Hepatocyte (in vitro differentiated cells): ENCODE results near the gene ADAM10. TPM values are rescaled to one million over a fixed set of nuclear protein-coding genes. Genes with fewer than 3 reads are reported as not detected.

Experiments
- DNase-seq: peaks from one replicate; pipeline ENCODE4 v3.0.0-alpha.2; 2016; ENCODE audit warnings: low spot score
- H2AFZ ChIP-seq: fragments of 200-600 bp; sonication (generic); 2 replicates; pipeline ENCODE4 v1.6.0; 2016; ENCODE audit warnings: antibody characterized with exemption, mild to moderate bottlenecking
- H3K27ac ChIP-seq: fragments of 200-600 bp; sonication (generic); 2 replicates; pipeline ENCODE4 v1.5.1; 2016; ENCODE audit warnings: mild to moderate bottlenecking
- H3K27me3 ChIP-seq: fragments of 200-600 bp; sonication (generic); 2 replicates; pipeline ENCODE4 v1.6.1; 2016
- H3K36me3 ChIP-seq: fragments of 200-600 bp; sonication (generic); replicated peaks from 2 replicates; pipeline ENCODE4 v1.5.1; 2016; ENCODE audit warnings: low read depth; ENCODE audit not compliant: insufficient read depth
- H3K4me1 ChIP-seq: fragments of 200-600 bp; sonication (generic); 2 replicates; pipeline ENCODE4 v1.5.1; 2016; ENCODE audit warnings: mild to moderate bottlenecking, moderate library complexity; ENCODE audit not compliant: insufficient read depth
- H3K4me2 ChIP-seq: fragments of 200-600 bp; sonication (generic); 2 replicates; pipeline ENCODE4 v1.6.0; 2016
- H3K4me3 ChIP-seq: fragments of 200-600 bp; sonication (generic); 2 replicates; pipeline ENCODE4 v1.5.1; 2016; ENCODE audit warnings: mild to moderate bottlenecking
- H3K79me2 ChIP-seq: fragments of 200-600 bp; sonication (generic); 2 replicates; pipeline ENCODE4 v1.6.0; 2017; ENCODE audit warnings: mild to moderate bottlenecking
- H3K9me2 ChIP-seq: fragments of 200-600 bp; sonication (generic); replicated peaks from 2 replicates; pipeline ENCODE4 v1.6.0; 2017; ENCODE audit warnings: mild to moderate bottlenecking; ENCODE audit not compliant: insufficient read depth
- H3K9me3 ChIP-seq: fragments of 200-600 bp; sonication (generic); 2 replicates; pipeline ENCODE4 v1.5.1; 2016; ENCODE audit warnings: low read depth, mild to moderate bottlenecking
- H4K20me1 ChIP-seq: fragments of 200-600 bp; sonication (generic); 2 replicates; pipeline ENCODE4 v1.6.0; 2016; ENCODE audit warnings: mild to moderate bottlenecking; ENCODE audit not compliant: insufficient read depth, poor library complexity, severe bottlenecking
- EZH2 ChIP-seq: fragments of 200-600 bp; sonication (generic); IDR thresholded peaks from 2 replicates; pipeline ENCODE4 v1.6.1; 2016; ENCODE audit warnings: antibody characterized with exemption, mild to moderate bottlenecking, borderline replicate concordance
- EZH2phosphoT487 ChIP-seq: fragments of 200-600 bp; sonication (generic); IDR thresholded peaks from one replicate; pipeline ENCODE4 v1.6.1; 2018; ENCODE audit warnings: antibody characterized with exemption, mild to moderate bottlenecking, low read depth, moderate library complexity; ENCODE audit not compliant: unreplicated experiment, severe bottlenecking
- WGBS: methylation state at CpG from one replicate; pipeline ENCODE4 v1.1.6; 2016; ENCODE audit warnings: low lambda C conversion rate; ENCODE audit errors: missing lambda C conversion rate; 5-methylcytosine and 5-hydroxymethylcytosine counted together
- polyA plus RNA-seq: library from polyadenylated mRNA; unstranded; fragments of >200 nt; fragmentation: Nextera tagmentation; extraction: Ambion mirVana; gene quantifications from 2 replicates; pipeline ENCODE4 v1.2.1, GENCODE V29; 2016
- total RNA-seq: library from RNA; depleted of rRNA; stranded (reverse); fragments of >200 nt; gene quantifications from 2 replicates; pipeline ENCODE4 v1.2.3, GENCODE V29; 2014
- TF ChIP-seq, protein P1 (sequence below): fragments of 200-600 bp; sonication (generic); IDR thresholded peaks from 2 replicates; pipeline ENCODE4 v1.5.1; 2016; ENCODE audit warnings: antibody characterized with exemption, mild to moderate bottlenecking; ENCODE audit not compliant: poor library complexity

ADAM10 gene
- total and polyA plus RNA-seq, 2 experiments from 2014 or later = 112 to 163 TPM

DNA sequence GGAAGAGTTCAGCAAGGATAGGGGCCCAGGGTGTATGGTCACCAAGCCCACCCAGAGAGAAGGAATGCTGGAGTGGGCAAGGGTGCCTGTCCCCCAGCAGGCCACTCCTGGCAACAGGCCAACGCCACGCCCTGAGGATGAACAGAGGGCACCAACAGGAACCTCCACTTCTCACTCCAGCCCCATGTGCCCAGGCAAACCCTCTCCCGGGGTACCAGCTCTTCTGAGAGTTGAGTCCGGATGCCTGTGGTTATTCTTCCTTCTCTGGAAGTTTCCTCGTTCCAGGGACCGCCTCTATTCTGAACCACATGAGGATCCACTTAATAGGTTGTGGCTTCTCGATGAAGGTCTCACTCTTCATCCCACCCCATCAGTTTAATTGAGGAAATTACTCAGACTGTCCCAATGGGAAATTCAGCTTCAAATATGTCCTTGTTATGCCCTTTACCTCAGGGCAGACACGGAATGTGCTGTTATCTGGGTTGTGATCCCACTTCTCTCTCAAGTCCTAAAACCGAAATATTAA is 203.4 kb downstream of the ADAM10 start:
- Histone ChIP-seq H3K27me3 (no peaks in the 10 kb centered on the region), H3K79me2 (no peaks in the 10 kb centered on the region), H3K4me3 (no peak overlapping the region), H2AFZ (no peak overlapping the region), H3K36me3 (no peaks in the 10 kb centered on the region), H4K20me1 (no peaks in the 10 kb centered on the region), H3K9me3 (no peaks in the 10 kb centered on the region), H3K9me2 (no peaks in the 10 kb centered on the region), H3K27ac (no peak overlapping the region), H3K4me1 (peaks cover 14% of the 10 kb centered on the region), H3K4me2 (no peak overlapping the region)
- DNase-seq = no peak
- TF ChIP-seq EZH2phosphoT487 = no peak
- TF ChIP-seq EZH2 = no peak
- TF ChIP-seq, protein P1, sequence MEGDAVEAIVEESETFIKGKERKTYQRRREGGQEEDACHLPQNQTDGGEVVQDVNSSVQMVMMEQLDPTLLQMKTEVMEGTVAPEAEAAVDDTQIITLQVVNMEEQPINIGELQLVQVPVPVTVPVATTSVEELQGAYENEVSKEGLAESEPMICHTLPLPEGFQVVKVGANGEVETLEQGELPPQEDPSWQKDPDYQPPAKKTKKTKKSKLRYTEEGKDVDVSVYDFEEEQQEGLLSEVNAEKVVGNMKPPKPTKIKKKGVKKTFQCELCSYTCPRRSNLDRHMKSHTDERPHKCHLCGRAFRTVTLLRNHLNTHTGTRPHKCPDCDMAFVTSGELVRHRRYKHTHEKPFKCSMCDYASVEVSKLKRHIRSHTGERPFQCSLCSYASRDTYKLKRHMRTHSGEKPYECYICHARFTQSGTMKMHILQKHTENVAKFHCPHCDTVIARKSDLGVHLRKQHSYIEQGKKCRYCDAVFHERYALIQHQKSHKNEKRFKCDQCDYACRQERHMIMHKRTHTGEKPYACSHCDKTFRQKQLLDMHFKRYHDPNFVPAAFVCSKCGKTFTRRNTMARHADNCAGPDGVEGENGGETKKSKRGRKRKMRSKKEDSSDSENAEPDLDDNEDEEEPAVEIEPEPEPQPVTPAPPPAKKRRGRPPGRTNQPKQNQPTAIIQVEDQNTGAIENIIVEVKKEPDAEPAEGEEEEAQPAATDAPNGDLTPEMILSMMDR = no peak
- 90% methylated on average over 9 of the region's 9 CpGs for WGBS

DNA sequence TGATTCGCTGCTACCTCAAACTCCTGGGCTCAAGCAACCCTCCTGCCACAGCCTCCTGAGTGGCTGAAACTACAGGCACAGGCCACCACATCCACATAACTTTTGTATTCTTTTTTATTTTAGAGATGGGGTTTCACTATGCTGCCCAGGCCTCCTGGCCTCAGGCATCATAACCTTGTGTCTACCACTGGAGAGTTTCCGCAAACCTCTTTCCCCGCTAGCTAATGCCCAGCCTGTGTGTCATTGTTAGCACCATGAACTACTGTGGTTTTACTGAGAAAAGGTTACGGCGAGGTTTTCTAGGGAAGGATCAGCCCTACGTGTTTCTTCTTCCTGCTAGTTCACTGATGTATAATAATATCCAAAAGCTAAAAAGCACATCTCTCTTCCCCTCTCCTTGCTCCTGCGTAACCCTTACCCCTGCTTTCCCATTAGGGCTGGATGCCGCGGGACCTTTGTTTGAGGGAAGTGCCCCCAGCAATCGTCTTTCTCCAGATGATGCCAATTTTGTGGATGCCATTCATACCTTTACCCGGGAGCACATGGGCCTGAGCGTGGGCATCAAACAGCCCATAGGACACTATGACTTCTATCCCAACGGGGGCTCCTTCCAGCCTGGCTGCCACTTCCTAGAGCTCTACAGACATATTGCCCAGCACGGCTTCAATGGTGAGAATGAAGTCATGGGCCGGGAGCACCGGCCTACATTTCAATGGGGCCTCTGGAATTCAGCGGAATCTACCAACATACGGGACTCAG is 204.0 kb downstream of the ADAM10 start:
- DNase-seq = no peak
- WGBS = 96% methylated on average over 18 of the region's 18 CpGs
- no peaks in the 10 kb centered on the region for H3K27me3 ChIP-seq
- no peak overlapping the region for H3K4me2 ChIP-seq
- H4K20me1 ChIP-seq = no peaks in the 10 kb centered on the region
- H3K79me2 ChIP-seq = no peaks in the 10 kb centered on the region
- no peaks in the 10 kb centered on the region for H3K36me3 ChIP-seq
- no peak overlapping the region for H3K4me3 ChIP-seq
- TF ChIP-seq, protein P1 = no peak
- TF ChIP-seq EZH2phosphoT487 = no peak
- TF ChIP-seq EZH2 = no peak
- H2AFZ ChIP-seq = no peak overlapping the region
- H3K9me3 ChIP-seq = no peaks in the 10 kb centered on the region
- peaks cover 12% of the 10 kb centered on the region for H3K4me1 ChIP-seq
- no peaks in the 10 kb centered on the region for H3K9me2 ChIP-seq
- no peak overlapping the region for H3K27ac ChIP-seq

DNA sequence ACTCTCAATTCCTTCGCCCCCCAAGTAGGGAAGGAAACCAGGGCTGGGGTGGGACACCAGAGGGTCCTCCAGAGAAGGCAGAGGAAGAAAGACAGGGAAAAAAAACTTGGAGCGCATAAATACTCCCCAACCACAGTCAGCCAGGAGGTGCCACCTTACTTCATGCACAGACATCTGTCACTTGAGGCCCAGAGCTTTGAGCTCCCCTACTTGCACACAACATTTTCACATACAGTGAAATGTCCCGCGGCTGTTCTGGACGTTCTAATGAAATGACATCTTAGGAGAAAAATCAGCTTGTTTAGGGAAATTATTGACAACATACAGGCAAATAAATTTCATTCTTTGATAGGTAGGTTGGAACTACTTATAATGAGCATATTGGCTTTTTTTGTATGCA is 204.8 kb downstream of the ADAM10 start:
- no peaks in the 10 kb centered on the region for H3K79me2 ChIP-seq
- H3K36me3 ChIP-seq = no peaks in the 10 kb centered on the region
- 97% methylated on average over 5 of the region's 5 CpGs for WGBS
- peaks cover 10% of the 10 kb centered on the region for H3K4me1 ChIP-seq
- H3K9me2 ChIP-seq = no peaks in the 10 kb centered on the region
- H3K4me3 ChIP-seq = no peak overlapping the region
- H2AFZ ChIP-seq = no peak overlapping the region
- no peak for TF ChIP-seq EZH2phosphoT487
- TF ChIP-seq, protein P1 = no peak
- TF ChIP-seq EZH2 = no peak
- DNase-seq = no peak
- H3K27me3 ChIP-seq = no peaks in the 10 kb centered on the region
- H4K20me1 ChIP-seq = no peaks in the 10 kb centered on the region
- H3K27ac ChIP-seq = no peak overlapping the region
- H3K9me3 ChIP-seq = no peaks in the 10 kb centered on the region
- H3K4me2 ChIP-seq = no peak overlapping the region
